Hepatic stellate cell (primary cell): ENCODE data around the gene HYI.
"Not testable (repeated sequence)": the region's sequence is repeated elsewhere in the genome, so short reads cannot be mapped to it uniquely, and the experiment has no call there.

Experiments used
- DNase-seq: peaks from one replicate; pipeline ENCODE4 v3.0.0; 2011; ENCODE audit warnings: low spot score

Gene HYI

GRCh38 chr1:43464681-43465504 is 11.2 kb upstream of the HYI start:
- no peak for DNase-seq

- no peak for DNase-seq
Observed at GRCh38 chr1:43463479-43463878, 9.7 kb upstream of the HYI start.

DNA sequence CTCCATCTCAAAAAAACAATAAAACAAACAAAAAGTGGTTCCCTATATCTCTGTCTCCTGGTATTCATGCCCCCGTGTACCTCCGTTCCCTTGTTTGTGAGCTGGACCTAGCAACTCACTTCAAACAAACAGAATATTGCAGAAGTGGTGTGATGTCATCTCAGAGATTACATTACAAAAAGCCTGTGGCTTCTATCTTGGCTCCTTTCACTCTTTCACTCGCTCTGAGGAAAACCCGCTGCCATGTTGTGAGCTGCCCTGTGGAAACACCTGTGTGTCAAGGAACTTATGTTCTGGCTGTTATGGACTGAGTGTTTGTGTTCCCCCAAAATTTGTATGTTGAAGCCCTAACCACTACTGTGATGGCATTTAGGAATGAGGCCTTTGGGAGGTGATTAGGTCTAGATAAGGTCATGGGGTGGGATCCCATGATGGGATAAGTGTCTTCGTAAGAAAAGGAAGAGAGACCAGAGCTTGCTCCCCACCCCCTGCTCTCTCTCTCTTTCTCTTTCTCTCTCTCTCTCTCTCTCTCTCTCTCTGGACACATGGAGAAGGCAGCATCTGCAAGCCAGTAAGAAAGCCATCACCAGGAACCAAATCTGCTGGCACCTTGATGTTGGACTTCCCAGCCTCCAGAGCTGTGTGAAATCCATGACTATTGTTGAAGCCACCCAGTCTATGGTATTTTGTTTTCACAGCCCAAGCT is 7.4 kb upstream of the HYI start:
- no peak for DNase-seq

GRCh38 chr1:43458379-43458778 is 4.6 kb upstream of the HYI start:
- DNase-seq: not testable (repeated sequence)

DNA sequence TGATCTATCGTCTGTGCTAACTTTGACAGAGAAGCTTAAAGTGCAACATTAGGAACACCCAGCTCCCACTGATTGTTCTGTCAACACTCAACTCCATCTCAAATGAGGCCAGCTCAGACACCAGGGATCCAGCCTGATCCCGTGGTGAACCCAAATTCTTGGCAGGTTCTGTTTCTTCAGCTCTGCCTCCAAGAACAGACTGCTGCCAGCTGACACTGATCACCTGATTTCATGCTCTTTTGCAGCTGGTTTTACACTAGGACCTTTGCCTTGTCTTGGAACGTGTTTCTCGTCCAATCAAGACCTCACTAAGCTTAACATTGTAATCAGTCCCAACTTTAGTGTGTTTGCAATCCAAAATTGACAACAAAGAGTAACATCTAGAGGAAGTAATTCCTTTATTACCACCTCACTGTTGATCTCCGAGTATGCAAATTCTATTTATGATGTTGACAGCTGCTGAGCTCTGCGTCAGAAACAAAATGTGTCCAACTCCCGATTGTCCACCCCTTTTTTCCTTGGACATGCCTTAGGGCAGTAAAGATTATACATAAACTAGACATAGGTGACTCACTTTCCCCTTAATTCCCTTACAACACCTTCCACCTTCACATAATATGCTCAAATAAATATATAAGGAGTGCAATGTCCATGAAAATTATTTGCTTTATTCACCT is 1.6 kb upstream of the HYI start:
- no peak for DNase-seq

DNA sequence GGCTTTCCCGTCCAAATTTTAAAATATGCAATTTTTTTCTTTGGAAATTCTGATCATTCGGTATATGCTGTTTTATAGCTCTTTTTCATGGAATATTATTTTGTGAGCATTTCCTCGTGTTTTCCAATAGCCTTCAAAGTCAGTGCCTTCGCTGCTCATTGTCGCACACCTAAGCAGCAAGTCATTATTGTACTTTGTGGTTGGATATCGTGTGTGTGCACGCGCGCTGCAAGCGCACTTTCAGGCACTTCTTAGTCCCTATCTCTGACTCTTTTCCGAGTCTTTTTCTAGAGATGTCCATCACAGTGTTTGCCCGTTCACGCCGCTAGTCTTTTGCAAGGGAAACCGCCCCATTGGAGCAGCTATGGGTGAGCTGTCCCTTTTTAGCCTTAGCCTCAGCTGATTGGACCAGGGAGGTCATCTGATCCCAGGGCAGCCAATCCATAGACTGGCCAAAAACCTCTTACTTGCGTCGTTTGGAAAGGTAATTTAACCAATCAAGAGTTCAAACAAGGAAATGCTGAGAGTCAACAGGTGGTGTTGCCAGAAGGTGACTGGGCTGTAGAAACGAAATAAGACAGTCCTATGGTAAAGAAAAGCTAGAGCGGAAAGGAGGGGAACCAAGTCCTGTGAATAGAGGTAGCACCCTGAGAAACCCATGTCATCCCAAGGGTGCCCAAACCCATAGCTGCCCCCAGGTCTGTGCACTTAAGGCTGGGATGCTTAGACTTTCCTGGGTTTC is 710 bp upstream of the HYI start:
- DNase-seq: peak; percentile 86

DNA sequence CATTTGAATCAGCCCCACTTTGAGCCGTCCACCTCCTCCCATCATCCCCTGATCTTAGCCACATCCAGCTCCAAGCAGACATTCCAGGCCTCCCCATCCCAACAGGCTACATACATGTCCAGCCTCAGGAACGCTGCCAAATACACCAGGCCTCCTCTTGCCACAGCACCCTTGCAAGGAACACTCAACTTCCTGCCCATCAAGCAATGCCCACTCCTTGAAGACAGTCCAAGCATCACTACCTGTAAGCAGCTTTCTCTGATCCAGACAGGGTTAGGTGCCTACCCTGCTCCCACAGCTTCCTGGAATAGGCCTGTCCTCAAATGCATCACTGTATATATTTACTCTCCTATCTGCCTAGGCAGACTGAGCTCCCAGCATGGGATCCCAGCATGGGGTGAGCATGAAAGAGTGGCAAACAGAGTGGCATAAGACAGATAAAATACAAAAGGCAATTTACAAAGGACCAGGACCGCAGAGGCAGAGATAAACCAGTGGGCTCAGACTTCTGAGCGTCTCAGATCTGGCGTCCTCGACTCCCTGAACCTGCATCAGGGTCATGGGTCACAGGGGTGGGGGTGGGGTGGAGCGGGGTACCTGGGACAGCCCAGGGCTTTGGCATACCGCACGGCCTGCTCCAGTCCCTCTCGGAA is 816 bp downstream of the HYI start:
- peak; percentile 71 for DNase-seq

- DNase-seq: no peak
Observed at GRCh38 chr1:43451701-43452532, 1.8 kb downstream of the HYI start.

GRCh38 chr1:43451157-43451591 is 2.6 kb downstream of the HYI start:
- DNase-seq: no peak

DNA sequence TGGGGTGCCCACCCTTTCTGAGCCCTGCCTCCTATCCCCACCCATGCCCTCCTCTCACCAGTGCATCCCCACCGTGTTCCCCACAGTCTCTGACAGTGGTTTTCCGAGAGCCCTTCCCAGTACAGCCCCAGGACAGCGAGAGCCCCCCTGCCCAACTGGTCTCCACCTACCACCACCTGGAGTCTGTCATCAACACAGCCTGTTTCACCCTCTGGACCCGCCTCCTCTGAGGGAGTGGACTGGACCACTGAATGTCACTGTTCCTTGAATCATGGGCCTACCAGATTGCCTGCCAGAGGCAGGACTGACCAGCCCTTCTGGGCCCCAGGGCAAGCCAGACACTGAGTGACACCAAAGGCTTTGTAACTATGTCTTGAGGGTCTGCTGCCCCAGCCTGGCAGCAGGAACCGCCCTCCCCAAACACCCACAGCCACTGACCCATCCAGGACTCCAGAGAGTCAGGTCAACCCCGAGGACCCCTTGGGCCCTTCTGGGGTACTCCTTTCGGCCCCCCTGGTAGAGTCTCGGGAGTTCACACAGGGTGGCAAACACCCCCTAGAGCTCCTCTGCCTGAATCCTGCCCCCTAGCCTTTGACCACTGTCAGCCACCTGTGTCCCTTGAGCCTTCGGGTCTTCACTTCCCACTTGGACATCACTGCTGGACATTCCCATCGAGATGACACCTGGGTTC is 3.3 kb downstream of the HYI start:
- DNase-seq: no peak

- no peak for DNase-seq
Observed at GRCh38 chr1:43449708-43450069, 4.0 kb downstream of the HYI start.

DNA sequence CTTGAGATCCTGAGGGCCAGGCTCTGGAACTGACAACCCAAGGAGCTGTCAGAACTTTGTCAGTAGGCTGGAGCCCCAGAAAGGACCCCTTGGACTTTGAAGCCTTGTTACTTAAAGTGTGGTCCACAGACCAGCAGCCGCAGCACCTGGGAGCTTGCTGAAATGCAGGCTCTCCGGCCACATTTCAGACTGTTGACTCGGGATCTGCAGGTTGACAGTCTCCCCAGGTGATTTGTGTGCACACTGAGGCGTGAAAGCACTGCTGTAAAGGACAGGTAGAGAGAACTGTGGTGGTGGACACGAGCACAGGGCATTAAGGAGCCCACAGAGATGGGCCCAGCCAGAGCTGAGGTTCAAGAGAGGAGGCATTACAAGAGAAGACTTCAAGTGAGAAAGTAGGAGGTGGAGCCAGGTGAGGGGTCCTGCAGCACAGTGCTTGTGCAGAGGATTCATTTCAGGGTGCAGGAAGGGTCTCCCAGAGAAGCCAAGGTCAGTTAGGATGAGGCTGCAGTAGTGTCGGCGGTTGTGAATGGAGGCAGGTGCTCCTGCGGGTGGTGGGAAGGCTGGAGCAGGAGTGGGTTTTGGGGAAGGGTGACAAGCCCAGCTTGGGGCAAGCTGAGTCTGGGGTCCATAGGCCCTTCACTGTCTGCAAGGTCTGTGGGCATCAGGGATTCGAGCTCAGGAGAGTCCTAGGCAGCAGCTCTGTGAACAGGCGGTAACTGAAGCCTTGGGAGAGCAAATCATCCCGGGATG is 4.6 kb downstream of the HYI start:
- DNase-seq: no peak

GRCh38 chr1:43447891-43448708 is 5.6 kb downstream of the HYI start:
- DNase-seq: no peak

GRCh38 chr1:43446881-43447835 is 6.6 kb downstream of the HYI start:
- DNase-seq: no peak

DNA sequence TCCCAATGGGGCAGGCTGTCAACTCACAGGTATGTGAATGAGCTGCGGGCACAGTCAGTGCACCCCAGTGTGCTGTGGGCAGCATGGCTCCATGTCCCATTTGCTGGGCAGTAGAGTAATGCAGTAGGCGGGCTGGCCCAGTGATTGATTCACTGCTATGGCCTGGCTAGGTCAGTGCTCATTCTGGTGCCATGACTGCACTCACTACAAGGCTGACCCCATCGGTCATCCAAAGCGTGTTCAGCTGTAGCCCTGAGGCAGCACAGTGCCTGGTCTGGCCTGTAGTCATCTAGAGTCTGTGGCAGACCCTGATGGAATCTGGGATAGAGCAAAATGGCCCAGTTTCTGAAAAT is 7.4 kb downstream of the HYI start:
- DNase-seq: no peak

- peak; percentile 58 for DNase-seq
Observed at GRCh38 chr1:43445606-43446387, 7.9 kb downstream of the HYI start.

DNA sequence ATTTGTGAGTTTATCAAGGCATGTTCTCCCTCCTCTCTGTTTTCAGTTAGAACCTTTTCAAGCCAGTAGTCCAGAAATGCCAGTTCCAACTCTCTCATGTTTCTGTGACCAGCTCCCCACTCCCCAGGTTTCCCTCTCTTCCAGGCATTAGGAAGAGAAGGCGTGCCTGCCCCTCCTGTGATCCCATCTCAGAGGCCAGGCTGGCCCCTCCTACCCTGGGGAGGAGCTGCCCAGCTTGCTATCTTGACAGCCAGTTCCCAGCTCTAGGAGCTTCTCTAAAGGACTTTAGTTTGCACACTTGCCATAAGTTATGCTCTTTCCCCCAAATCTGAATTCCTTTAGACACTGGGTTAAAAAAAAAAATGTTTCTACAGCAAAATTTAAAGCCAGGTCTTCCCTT is 8.9 kb downstream of the HYI start:
- DNase-seq: peak; percentile 55
